Embryonic facial prominence (tissue), 1 donor: Measurements from ENCODE around the gene CYP26B1.

Experiments
- DNase-seq: peaks from one replicate; pipeline ENCODE4 v3.0.0-alpha.2; 2016; ENCODE audit errors: extremely low spot score

CYP26B1 gene

DNA sequence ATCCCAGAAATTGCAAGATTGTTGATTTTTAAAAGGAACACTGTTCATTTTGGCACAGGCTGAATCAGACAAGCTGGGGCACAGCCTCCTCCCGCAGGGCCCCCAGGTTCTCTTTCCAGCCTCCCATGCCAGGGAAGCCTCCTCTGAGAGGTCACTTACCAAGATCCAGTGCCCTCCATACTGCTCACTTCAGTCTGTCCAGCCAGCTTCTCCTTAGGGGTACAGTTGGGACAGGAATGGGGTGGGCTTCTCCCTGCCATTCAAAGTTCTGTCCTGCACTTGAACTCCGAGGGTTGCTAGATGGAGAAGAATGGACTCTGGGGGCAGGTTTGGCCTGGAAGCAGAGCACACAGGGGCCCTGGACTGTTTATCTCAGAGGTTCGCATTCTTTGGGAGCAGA lies 7.5 kb upstream of the CYP26B1 start:
- no peak for DNase-seq

GRCh38 chr2:72154386-72154975 lies 6.8 kb upstream of the CYP26B1 start:
- DNase-seq = no peak

DNA sequence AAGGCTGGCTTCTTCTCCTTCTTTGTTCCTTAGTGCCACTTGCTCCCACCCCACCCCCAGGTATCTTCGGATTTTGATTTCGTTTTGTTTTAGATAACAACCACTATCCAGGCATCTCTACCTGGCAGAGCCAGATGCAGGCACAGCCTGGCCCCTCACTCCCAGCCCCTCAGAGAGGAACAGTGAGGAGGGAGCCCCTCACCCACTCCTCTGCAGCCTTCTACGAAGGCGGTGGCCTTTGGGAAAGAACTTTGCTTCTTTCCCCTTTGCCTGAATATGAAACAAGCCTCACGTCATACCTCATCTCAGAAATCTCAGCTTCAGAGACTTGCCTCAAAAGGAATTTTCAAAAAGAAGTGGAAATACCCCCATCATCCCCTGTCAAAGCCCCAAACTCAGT lies 6.3 kb upstream of the CYP26B1 start:
- DNase-seq = no peak

DNA sequence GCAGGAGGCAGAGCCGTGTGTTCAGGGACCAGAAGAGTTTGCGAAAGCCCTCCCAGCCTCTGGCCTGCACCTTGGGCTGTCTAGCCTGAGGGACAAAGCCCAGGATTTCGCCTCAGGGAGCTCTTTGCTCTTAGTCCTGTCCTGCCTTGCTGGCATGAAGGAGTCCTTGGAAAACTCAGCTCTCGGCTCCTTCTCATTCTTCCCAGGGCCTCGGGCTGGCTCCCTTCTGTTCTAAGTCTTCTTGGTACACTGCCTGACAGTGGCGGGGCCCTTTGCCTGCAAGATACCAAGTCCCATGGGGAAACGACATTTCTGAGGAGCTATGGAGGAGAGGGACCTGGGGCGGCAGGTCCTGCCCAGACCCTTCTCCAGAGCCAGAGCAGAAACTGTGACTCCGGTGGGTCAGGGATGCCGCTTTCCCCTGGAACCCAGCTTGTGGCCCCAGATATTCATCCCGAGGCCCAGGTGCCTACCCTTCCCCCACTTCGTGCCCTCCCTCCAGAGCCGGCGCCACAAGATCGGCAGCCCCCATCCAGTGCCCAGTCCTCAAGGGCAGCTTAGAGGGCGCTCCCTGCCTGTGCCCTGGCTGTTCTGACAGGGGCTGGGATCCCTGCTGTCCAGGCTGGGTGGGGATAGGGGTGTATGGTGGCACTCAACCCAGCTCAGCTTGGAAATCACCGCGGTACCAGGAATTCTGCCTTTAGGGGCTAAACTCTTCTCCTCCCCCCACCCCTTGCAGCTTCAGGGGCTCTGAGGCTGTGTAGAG lies 5.5 kb upstream of the CYP26B1 start:
- no peak for DNase-seq

DNA sequence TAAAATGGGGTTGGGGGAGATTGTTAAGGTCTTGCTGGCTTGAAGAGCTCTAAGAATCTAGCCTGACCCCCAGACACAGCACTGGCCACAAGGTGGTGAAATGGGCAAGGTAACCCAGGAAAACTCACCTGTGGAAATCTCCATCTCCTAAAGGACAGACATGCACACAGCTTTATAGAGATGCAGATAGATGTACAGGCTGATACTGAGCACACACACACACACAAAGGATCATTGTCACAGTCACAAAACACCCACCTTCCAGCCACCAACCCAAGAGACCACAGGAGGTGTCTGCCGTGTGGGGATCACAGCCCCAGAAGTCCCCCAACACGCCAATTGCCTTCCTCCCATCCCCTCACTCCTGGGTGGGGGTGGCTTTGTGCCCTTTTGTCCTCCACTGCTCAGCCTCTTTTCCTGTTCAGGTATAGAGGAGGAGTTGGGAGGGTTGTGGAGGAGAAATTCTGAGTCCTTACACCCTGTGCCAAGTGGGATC lies 3.2 kb upstream of the CYP26B1 start:
- no peak for DNase-seq

DNA sequence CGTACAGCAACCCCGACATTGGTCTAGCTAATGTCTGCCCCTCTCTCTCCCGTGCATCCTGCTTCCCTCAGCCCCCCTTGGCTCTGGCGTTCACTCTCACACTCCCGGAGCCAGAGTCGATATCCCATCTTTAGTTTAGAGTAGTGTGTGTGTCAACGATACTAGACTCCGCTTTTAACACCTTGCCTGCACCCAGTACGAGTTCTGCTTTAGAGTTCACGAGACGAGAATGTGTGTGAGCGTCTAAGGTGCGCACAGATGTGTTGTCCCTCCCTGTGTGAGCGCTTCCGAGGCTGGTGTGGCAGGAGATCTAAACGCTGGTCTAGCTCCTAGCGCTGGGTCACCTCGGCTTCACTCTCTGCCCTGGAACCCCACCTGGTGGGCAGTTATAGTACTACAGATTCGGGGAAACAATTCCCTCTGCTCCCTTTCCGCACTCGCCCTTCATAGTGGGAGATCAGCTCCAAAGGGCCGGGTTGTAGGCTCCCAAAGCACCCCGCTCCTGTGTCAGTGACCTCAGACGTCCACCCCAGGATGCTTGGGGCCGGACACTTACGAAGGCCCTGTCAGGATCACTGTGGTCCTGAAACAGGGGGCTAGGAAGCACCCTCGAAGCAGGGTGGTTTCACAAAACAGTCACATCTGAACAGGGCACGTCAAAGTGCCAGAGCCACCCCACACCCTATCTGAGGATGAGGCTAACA lies 2.6 kb upstream of the CYP26B1 start:
- DNase-seq = peak; percentile 81

- DNase-seq = no peak
Observed at GRCh38 chr2:72149556-72150156, 2.0 kb upstream of the CYP26B1 start.

GRCh38 chr2:72148837-72149555 lies 1.3 kb upstream of the CYP26B1 start:
- peak; percentile 68 for DNase-seq

- DNase-seq = no peak
Observed at GRCh38 chr2:72148003-72148836, 558 bp upstream of the CYP26B1 start.

DNA sequence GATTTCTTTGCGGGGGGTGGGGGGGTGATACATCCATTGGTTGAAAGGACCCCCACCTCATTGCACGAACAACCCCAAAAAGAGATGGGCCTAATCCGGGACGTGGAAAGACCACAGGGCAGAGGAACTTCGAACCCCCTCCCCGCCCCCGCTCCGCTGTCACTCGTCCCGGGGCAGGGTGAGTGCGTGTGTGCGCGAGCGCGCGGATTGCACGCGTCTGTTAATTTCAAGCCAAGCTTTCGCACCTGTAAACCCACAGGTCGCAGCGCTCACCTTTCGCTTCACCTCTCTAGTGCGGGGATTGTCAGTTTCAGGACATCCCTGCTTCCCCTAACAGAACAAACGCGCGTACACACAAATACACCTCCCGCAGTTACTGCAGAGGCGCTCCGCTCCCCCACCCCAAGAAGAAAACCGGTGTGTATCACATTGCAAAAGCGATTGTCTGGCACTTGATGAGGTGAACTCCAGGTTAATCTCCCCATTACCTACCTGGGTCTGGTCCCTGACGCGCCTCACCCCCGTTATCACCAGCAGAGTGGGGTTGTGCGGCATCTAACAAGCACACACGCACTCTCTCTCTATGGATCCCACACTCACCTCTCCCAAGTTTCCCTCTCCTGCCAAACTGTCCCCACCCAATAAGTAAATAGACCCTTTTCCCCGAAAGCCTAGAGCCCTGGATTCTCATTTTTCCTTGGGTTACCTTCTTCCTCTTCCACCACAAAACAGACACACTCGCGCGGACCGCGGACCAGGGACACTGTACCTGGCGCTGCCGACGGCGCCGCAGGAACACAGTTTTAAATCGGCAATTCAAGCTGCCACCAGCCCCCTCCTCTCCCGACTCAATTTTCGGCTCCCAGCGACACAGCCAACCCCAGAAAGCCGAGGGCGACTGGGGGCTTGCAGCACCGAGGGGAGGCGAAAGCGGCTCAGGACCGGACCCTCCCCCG lies 1.0 kb downstream of the CYP26B1 start:
- DNase-seq = no peak

DNA sequence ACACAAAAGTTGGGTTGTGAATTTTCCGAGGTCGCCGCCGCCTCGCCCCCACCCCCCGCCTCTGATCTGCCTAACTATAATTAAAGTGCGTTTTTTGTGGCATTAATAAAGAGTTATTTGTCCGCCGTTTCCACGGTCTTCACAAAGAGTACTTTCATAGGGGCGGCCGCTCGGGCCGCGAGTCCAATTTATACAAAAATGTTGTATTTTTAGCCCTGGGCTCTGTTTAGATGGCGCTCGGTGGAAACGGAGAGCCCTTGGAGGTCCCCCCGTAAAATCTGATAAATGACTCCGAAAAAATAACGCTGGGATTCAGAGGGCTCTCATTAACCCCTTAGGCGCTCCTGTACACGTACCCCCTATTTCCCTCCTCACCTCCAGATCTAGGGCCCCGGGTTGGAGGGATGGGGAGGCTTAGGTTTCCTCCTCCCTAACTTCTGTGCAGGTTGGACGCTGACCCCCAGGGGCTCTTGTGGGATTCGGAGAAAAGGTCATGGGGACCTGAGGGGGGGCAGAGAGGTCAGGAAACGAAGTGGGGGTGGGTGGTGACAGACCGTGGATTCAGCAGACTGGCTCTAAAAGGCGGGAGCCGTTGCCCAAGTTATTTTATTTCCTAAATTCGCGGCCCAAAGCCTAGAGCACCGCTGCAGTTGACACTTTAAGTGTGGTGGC lies 1.9 kb downstream of the CYP26B1 start:
- DNase-seq = no peak

- peak; percentile 77 for DNase-seq
Observed at GRCh38 chr2:72145289-72145657, 2.4 kb downstream of the CYP26B1 start.

GRCh38 chr2:72144632-72145288 lies 2.9 kb downstream of the CYP26B1 start:
- DNase-seq = no peak

DNA sequence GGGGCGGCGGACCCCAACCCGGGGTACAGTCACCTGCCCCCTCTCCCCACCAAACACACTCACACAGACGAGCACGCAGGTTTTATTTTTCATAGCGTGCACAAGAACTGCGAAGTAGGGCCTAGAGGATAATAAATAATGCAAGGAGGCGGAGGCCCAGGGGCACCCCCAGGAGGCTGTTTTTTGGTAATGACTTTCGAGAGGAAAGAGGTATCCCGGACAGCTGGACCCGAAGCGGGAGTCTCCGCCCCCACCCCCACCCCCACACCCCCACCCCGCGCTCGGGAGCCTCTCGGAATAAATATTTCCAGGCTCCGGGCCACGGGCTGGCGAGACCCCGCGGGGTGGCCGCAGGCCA lies 3.4 kb downstream of the CYP26B1 start:
- DNase-seq = no peak

GRCh38 chr2:72143441-72144273 lies 4.0 kb downstream of the CYP26B1 start:
- DNase-seq = no peak

DNA sequence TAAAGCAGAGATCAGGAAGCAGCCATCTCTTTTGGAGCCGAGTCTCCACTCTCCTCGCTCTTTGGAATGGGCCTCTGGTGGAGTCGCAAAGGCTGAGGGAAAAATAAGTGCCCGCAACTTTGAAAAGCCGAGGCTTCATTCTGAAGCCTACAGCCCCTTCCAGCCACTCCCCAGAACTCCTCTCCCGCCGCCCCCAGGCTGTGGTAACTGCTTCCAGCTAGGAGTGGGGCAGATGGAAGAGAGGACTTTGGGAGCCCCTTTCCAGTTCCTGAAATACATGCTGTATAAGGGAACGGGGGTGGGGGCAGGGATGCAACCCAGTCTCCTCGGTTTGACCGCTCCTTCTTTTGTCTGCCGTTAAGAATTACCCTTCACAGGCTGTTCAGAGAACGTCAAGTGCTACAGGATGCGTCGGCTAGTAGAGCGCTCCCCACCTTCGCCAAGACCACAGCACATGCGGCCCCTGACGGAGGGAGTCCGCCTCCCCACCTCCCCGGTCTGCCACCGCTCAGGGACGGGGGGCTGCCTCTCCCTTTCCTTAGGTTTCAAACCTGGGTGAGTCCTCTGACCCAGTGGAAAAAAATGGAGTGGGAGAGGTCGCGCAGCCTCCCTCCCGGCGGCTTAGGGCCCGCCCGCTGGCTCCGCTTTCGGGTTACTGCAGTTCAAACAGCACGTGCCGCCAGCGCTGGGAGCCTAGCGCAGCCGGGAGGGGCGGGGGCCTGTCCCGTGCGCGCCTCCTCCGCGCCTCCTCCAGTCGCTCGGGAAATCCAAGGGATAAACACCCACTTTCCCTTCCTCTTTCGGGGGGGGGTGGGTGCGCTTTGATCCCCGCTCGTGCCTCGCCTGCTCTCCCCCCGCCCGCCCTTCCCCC lies 4.9 kb downstream of the CYP26B1 start:
- no peak for DNase-seq
